ENCODE measurements around the gene MFAP3L.

The MFAP3L gene

GRCh38 chr4:169940460-169940859, 85.7 kb downstream of the MFAP3L start:
- in situ Hi-C loops (cut with HindIII; ENCODE audit: low pct_unique_long_range_greater_than_20kb, low sequenced_read_pairs), result no loop called here
- peak in 1 of 2 experiments; percentile 47 for DNase-seq (ENCODE audit: low read depth in 1 of 2, low spot score in 1 of 2)
- no peak for TF ChIP-seq JUND (IDR thresholded peaks at IDR 0.05; ENCODE audit: low read depth)
